Measurements from ENCODE around the gene GPI.

GRCh38 chr19:34416021-34416545 lies 51.1 kb downstream of the GPI start:
- no peak for TF ChIP-seq EZH2phosphoT487 (IDR thresholded peaks at IDR 0.05; ENCODE audit: insufficient read depth, low read depth)
- TF ChIP-seq EZH2 (IDR thresholded peaks at IDR 0.05; ENCODE audit: insufficient read depth, poor library complexity, severe bottlenecking) = no peak

Measured in GM23248 (cell line).